HepG2 (cell line): ENCODE measurements around the gene EPX. TPM values are rescaled to one million over a fixed set of nuclear protein-coding genes. Genes with fewer than 3 reads are reported as not detected.

Source experiments
- ATAC-seq: fragments of 200-7000 bp; cut with Tn5 transposase; 3 replicates; pipeline ENCODE4 v1.9.1; 2020; ENCODE audit warnings: mild to moderate bottlenecking, moderate library complexity
- BruUV-seq: library from RNA; stranded (reverse); fragments of 400-500 nt; replicated peaks from 2 replicates; lab custom pipeline; 2021; lab: Mats Ljungman, UMichigan
- CTCF ChIA-PET: fragments of 300-600 bp; formaldehyde crosslinking; extraction: SDS; loops from one replicate; lab custom pipeline; 2021; ENCODE audit warnings: low total read pairs, inconsistent platforms, low intra/inter-chr PET ratio; lab: Yijun Ruan, JAX
- POLR2A ChIA-PET: fragments of 350-600 bp; sonication (Branson Sonifier 250); formaldehyde crosslinking; loops from one replicate; lab custom pipeline; 2020; ENCODE audit warnings: antibody characterized with exemption, inconsistent platforms; lab: Yijun Ruan, JAX
- DNase-seq: peaks from one replicate; pipeline ENCODE4 v3.0.0-alpha.2; 2015; ENCODE audit warnings: low spot score
- FAIRE-seq: peaks from 3 replicates; lab custom pipeline; 2011; peaks lifted over from hg19 to GRCh38; lab: Jason Lieb, UNC
- H2AFZ ChIP-seq: one replicate; pipeline ENCODE4 v1.6.1; 2011; ENCODE audit warnings: low read length, inconsistent platforms
- H3K27ac ChIP-seq: fragments of 300-600 bp; 3 replicates; pipeline ENCODE4 v1.8.0; 2011; ENCODE audit warnings: mixed run types, mild to moderate bottlenecking, mixed read lengths, low read length, inconsistent platforms; ENCODE audit not compliant: insufficient read depth; ENCODE audit errors: extremely low read length
- H3K27me3 ChIP-seq, 2 experiments: fragments of 200-600 bp in 1 of 2; 2 replicates in 1 of 2; 3 replicates in 1 of 2; pipeline versions ENCODE4 v1.6.0 to v1.8.0; 2011; ENCODE audit warnings: low read length in 2 of 2, mild to moderate bottlenecking in 2 of 2, moderate library complexity in 2 of 2, inconsistent platforms in 1 of 2; ENCODE audit not compliant: insufficient read depth in 2 of 2, control insufficient read depth in 1 of 2
- H3K36me3 ChIP-seq, 2 experiments: fragments of 200-600 bp in 1 of 2; replicated peaks in 1 of 2; 2 replicates in 1 of 2; 3 replicates in 1 of 2; pipeline versions ENCODE4 v1.5.1 to v1.8.0; 2011; ENCODE audit warnings: low read length in 2 of 2, inconsistent platforms in 1 of 2; ENCODE audit not compliant: insufficient read depth in 2 of 2, control insufficient read depth in 1 of 2
- H3K4me1 ChIP-seq: 2 replicates; pipeline ENCODE4 v1.5.1; 2012; ENCODE audit warnings: low read length, inconsistent platforms; ENCODE audit not compliant: insufficient read depth
- H3K4me2 ChIP-seq: 2 replicates; pipeline ENCODE4 v1.6.0; 2011; ENCODE audit warnings: low read depth, low read length, inconsistent platforms
- H3K4me3 ChIP-seq, 3 experiments: fragments of 200-600 bp in 1 of 3; sonication (generic), shearing (Covaris generic) in 1 of 3; replicated peaks in 1 of 3; 2 replicates each; pipeline ENCODE4 v1.5.1; 2011 to 2016; ENCODE audit warnings: low read length in 3 of 3, inconsistent platforms in 2 of 3, low read depth in 2 of 3, mild to moderate bottlenecking in 2 of 3, control low read depth in 1 of 3, mixed read lengths in 1 of 3; ENCODE audit not compliant: insufficient read depth in 1 of 3
- H3K79me2 ChIP-seq: one replicate; pipeline ENCODE4 v1.6.1; 2011; ENCODE audit warnings: low read length, inconsistent platforms; ENCODE audit not compliant: insufficient read depth
- H3K9ac ChIP-seq: 2 replicates; pipeline ENCODE4 v1.6.0; 2011; ENCODE audit warnings: mild to moderate bottlenecking, low read depth, low read length, inconsistent platforms; ENCODE audit not compliant: insufficient read depth
- H3K9me3 ChIP-seq: 2 replicates; pipeline ENCODE4 v1.5.1; 2012; ENCODE audit warnings: mild to moderate bottlenecking, low read length
- H4K20me1 ChIP-seq: 2 replicates; pipeline ENCODE4 v1.6.0; 2011; ENCODE audit warnings: inconsistent platforms, mild to moderate bottlenecking, low read length, moderate library complexity; ENCODE audit not compliant: insufficient read depth
- MED1 ChIP-seq: sonication (generic); formaldehyde crosslinking; IDR thresholded peaks from 2 replicates; pipeline ENCODE4 v1.4.0; 2020; ENCODE audit warnings: missing genetic modification reagents
- RAD21 ChIP-seq: fragments of 450-650 bp; formaldehyde crosslinking; IDR thresholded peaks from 2 replicates; pipeline ENCODE4 v1.5.0; 2020; ENCODE audit warnings: mild to moderate bottlenecking
- SPEN ChIP-seq: sonication (generic); formaldehyde crosslinking; IDR thresholded peaks from 2 replicates; pipeline ENCODE4 v1.5.1; 2020; ENCODE audit warnings: low read depth, mild to moderate bottlenecking, missing genetic modification reagents
- ZFP36L2 ChIP-seq: sonication (generic); formaldehyde crosslinking; IDR thresholded peaks from 2 replicates; pipeline ENCODE4 v1.4.0; 2020; ENCODE audit warnings: missing genetic modification reagents
- ZFP37 ChIP-seq: sonication (generic); formaldehyde crosslinking; IDR thresholded peaks from 2 replicates; pipeline ENCODE4 v1.4.0; 2020; ENCODE audit warnings: missing genetic modification reagents, borderline replicate concordance
- ZNF101 ChIP-seq: sonication (generic); formaldehyde crosslinking; IDR thresholded peaks from 2 replicates; pipeline ENCODE4 v1.4.0; 2020; ENCODE audit warnings: mild to moderate bottlenecking, low read depth, missing genetic modification reagents, borderline replicate concordance
- ZNF33B ChIP-seq: sonication (generic); formaldehyde crosslinking; IDR thresholded peaks from 2 replicates; pipeline ENCODE4 v1.5.1; 2020; ENCODE audit warnings: mild to moderate bottlenecking, missing genetic modification reagents
- ZNF496 ChIP-seq: sonication (generic); formaldehyde crosslinking; IDR thresholded peaks from 2 replicates; pipeline ENCODE4 v1.8.1; 2023; ENCODE audit warnings: mild to moderate bottlenecking, moderate library complexity, missing genetic modification reagents; ENCODE audit not compliant: insufficient replicate concordance
- ZNF766 ChIP-seq: sonication (generic); formaldehyde crosslinking; IDR thresholded peaks from 2 replicates; pipeline ENCODE4 v1.5.0; 2020; ENCODE audit warnings: missing genetic modification reagents, borderline replicate concordance
- WGBS: methylation state at CpG from one replicate; pipeline ENCODE4 v1.1.6; 2017; ENCODE audit warnings: low lambda C conversion rate; 5-methylcytosine and 5-hydroxymethylcytosine counted together
- in situ Hi-C: cut with HindIII; loops from 2 replicates; pipeline ENCODE4 v1.10.0; 2017; ENCODE audit warnings: low pct_unique_long_range_greater_than_20kb; ENCODE audit not compliant: extremely low pct_ligation_motif_present
- intact Hi-C: fragments of 100-400 bp; cut with micrococcal nuclease; formaldehyde crosslinking; loops from one replicate; pipeline ENCODE4 v1.10.0; 2022; ENCODE audit not compliant: unreplicated experiment
- polyA plus RNA-seq, 8 experiments: library from polyadenylated mRNA; depleted of rRNA in 3 of 8; stranded (reverse) in 7 of 8; unstranded in 1 of 8; fragments of >200 nt; fragmentation: Illumina TruSeq in 4 of 8; extraction: Trizol in 4 of 8; gene quantifications; 2 replicates each; pipeline versions ENCODE4 v1.2.1 to v1.2.3, GENCODE V29; 2011 to 2016; ENCODE audit warnings: low read depth in 4 of 8, missing spikeins in 1 of 8, mixed read lengths in 1 of 8; ENCODE audit not compliant: insufficient read depth in 1 of 8
- total RNA-seq, 5 experiments: library from RNA; depleted of rRNA; stranded (reverse); fragments of >200 nt; fragmentation: Illumina TruSeq; extraction: Trizol; gene quantifications; 2 replicates each; pipeline ENCODE4 v1.2.3, GENCODE V29; 2016; ENCODE audit warnings: low read depth in 1 of 5
- TF ChIP-seq, protein P1 (sequence below): sonication (generic); formaldehyde crosslinking; IDR thresholded peaks from 2 replicates; pipeline ENCODE4 v1.5.0; 2020; ENCODE audit warnings: missing genetic modification reagents
- TF ChIP-seq, protein P2 (sequence below): sonication (generic); formaldehyde crosslinking; IDR thresholded peaks from 2 replicates; pipeline ENCODE4 v1.9.0; 2021; ENCODE audit warnings: mild to moderate bottlenecking, missing genetic modification reagents
- TF ChIP-seq, protein P3 (sequence below): sonication (generic); formaldehyde crosslinking; IDR thresholded peaks from 2 replicates; pipeline ENCODE4 v1.4.0; 2020; ENCODE audit warnings: missing genetic modification reagents

The EPX gene
- total and polyA plus RNA-seq, 2 of the 13 experiments (the other 11 are each of a cell fraction or from before 2014, with no cell fraction given): not detected

DNA sequence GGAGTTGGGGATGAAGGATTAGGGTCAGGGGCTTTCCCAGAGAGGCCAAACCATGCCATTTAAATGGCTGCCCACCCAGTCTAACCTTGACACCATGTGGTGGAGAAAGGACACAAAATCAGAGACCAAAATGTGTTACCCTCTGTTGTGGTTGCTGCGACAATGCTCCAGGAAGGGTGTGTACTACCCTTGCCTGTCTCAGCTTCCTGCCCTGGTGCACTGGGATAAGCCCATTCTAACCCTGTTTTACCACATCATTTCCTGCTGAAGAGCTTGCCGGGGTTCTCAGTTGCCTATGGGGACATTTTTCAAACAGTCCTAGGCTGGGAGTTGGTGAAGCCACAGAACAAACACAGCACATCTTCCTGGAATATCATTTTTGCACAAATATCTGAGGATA is 39.5 kb upstream of the EPX start:
- no peak overlapping the region for H2AFZ ChIP-seq
- no peaks in the 10 kb centered on the region for H3K36me3 ChIP-seq
- ChIA-PET POLR2A (no interaction called here), CTCF (no interaction called here)
- H3K4me1 ChIP-seq: peaks cover 11% of the 10 kb centered on the region; the same call in 1 of the 2 replicates
- H3K4me2 ChIP-seq: no peak overlapping the region
- in situ Hi-C loops (no loop called here), intact Hi-C loops (no loop called here)
- no peaks in the 10 kb centered on the region for H4K20me1 ChIP-seq
- no peak overlapping the region for H3K9ac ChIP-seq
- DNase-seq (no peak), FAIRE-seq (no peak), ATAC-seq (no peak)
- BruUV-seq: no TSS peak
- H3K4me3 ChIP-seq: no peak overlapping the region
- H3K9me3 ChIP-seq: no peaks in the 10 kb centered on the region
- no peak for TF ChIP-seq ZFP37 (CRISPR knock-in tag)
- TF ChIP-seq, protein P1, sequence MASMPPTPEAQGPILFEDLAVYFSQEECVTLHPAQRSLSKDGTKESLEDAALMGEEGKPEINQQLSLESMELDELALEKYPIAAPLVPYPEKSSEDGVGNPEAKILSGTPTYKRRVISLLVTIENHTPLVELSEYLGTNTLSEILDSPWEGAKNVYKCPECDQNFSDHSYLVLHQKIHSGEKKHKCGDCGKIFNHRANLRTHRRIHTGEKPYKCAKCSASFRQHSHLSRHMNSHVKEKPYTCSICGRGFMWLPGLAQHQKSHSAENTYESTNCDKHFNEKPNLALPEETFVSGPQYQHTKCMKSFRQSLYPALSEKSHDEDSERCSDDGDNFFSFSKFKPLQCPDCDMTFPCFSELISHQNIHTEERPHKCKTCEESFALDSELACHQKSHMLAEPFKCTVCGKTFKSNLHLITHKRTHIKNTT (CRISPR knock-in tag): no peak
- no peak for TF ChIP-seq ZNF766 (CRISPR knock-in tag)
- TF ChIP-seq ZFP36L2 (CRISPR knock-in tag): no peak
- TF ChIP-seq ZNF101 (CRISPR knock-in tag): no peak
- TF ChIP-seq, protein P2, sequence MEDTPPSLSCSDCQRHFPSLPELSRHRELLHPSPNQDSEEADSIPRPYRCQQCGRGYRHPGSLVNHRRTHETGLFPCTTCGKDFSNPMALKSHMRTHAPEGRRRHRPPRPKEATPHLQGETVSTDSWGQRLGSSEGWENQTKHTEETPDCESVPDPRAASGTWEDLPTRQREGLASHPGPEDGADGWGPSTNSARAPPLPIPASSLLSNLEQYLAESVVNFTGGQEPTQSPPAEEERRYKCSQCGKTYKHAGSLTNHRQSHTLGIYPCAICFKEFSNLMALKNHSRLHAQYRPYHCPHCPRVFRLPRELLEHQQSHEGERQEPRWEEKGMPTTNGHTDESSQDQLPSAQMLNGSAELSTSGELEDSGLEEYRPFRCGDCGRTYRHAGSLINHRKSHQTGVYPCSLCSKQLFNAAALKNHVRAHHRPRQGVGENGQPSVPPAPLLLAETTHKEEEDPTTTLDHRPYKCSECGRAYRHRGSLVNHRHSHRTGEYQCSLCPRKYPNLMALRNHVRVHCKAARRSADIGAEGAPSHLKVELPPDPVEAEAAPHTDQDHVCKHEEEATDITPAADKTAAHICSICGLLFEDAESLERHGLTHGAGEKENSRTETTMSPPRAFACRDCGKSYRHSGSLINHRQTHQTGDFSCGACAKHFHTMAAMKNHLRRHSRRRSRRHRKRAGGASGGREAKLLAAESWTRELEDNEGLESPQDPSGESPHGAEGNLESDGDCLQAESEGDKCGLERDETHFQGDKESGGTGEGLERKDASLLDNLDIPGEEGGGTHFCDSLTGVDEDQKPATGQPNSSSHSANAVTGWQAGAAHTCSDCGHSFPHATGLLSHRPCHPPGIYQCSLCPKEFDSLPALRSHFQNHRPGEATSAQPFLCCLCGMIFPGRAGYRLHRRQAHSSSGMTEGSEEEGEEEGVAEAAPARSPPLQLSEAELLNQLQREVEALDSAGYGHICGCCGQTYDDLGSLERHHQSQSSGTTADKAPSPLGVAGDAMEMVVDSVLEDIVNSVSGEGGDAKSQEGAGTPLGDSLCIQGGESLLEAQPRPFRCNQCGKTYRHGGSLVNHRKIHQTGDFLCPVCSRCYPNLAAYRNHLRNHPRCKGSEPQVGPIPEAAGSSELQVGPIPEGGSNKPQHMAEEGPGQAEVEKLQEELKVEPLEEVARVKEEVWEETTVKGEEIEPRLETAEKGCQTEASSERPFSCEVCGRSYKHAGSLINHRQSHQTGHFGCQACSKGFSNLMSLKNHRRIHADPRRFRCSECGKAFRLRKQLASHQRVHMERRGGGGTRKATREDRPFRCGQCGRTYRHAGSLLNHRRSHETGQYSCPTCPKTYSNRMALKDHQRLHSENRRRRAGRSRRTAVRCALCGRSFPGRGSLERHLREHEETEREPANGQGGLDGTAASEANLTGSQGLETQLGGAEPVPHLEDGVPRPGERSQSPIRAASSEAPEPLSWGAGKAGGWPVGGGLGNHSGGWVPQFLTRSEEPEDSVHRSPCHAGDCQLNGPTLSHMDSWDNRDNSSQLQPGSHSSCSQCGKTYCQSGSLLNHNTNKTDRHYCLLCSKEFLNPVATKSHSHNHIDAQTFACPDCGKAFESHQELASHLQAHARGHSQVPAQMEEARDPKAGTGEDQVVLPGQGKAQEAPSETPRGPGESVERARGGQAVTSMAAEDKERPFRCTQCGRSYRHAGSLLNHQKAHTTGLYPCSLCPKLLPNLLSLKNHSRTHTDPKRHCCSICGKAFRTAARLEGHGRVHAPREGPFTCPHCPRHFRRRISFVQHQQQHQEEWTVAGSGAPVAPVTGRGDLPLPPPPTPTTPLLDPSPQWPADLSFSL (CRISPR knock-in tag): no peak
- no peak for TF ChIP-seq MED1 (CRISPR knock-in tag)
- TF ChIP-seq ZNF496 (CRISPR knock-in tag): no peak
- TF ChIP-seq ZNF33B: no peak
- TF ChIP-seq SPEN (CRISPR knock-in tag): no peak
- TF ChIP-seq RAD21: no peak
- TF ChIP-seq, protein P3, sequence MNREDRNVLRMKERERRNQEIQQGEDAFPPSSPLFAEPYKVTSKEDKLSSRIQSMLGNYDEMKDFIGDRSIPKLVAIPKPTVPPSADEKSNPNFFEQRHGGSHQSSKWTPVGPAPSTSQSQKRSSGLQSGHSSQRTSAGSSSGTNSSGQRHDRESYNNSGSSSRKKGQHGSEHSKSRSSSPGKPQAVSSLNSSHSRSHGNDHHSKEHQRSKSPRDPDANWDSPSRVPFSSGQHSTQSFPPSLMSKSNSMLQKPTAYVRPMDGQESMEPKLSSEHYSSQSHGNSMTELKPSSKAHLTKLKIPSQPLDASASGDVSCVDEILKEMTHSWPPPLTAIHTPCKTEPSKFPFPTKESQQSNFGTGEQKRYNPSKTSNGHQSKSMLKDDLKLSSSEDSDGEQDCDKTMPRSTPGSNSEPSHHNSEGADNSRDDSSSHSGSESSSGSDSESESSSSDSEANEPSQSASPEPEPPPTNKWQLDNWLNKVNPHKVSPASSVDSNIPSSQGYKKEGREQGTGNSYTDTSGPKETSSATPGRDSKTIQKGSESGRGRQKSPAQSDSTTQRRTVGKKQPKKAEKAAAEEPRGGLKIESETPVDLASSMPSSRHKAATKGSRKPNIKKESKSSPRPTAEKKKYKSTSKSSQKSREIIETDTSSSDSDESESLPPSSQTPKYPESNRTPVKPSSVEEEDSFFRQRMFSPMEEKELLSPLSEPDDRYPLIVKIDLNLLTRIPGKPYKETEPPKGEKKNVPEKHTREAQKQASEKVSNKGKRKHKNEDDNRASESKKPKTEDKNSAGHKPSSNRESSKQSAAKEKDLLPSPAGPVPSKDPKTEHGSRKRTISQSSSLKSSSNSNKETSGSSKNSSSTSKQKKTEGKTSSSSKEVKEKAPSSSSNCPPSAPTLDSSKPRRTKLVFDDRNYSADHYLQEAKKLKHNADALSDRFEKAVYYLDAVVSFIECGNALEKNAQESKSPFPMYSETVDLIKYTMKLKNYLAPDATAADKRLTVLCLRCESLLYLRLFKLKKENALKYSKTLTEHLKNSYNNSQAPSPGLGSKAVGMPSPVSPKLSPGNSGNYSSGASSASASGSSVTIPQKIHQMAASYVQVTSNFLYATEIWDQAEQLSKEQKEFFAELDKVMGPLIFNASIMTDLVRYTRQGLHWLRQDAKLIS (CRISPR knock-in tag): no peak
- H3K27me3 ChIP-seq: peaks cover 13 to 73% of the 10 kb centered on the region in 2 experiments
- no peaks in the 10 kb centered on the region for H3K79me2 ChIP-seq
- H3K27ac ChIP-seq: no peak overlapping the region
- WGBS: 0% methylated on average over 2 of the region's 2 CpGs
